ENCODE results near the gene IRAK3.

DNA sequence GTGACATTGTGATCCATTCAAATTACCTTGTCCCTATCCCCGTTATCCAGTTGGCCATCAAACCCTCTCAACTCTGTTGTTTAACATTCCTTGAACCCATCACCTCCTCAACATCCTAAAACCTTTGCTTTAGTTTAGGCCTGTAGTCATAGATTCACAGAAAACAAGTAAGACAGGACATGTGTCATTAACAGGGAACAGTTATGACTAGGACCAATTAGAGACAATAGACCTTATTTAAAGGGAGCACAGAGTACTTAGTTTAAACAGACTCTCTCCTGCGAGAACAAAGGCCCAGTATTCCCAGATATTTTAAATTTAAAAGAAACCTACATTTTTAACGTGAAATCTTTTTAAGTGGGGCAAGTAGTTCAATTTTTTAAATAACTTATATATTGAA lies 93.2 kb downstream of the IRAK3 start:
- TF ChIP-seq, protein P1, sequence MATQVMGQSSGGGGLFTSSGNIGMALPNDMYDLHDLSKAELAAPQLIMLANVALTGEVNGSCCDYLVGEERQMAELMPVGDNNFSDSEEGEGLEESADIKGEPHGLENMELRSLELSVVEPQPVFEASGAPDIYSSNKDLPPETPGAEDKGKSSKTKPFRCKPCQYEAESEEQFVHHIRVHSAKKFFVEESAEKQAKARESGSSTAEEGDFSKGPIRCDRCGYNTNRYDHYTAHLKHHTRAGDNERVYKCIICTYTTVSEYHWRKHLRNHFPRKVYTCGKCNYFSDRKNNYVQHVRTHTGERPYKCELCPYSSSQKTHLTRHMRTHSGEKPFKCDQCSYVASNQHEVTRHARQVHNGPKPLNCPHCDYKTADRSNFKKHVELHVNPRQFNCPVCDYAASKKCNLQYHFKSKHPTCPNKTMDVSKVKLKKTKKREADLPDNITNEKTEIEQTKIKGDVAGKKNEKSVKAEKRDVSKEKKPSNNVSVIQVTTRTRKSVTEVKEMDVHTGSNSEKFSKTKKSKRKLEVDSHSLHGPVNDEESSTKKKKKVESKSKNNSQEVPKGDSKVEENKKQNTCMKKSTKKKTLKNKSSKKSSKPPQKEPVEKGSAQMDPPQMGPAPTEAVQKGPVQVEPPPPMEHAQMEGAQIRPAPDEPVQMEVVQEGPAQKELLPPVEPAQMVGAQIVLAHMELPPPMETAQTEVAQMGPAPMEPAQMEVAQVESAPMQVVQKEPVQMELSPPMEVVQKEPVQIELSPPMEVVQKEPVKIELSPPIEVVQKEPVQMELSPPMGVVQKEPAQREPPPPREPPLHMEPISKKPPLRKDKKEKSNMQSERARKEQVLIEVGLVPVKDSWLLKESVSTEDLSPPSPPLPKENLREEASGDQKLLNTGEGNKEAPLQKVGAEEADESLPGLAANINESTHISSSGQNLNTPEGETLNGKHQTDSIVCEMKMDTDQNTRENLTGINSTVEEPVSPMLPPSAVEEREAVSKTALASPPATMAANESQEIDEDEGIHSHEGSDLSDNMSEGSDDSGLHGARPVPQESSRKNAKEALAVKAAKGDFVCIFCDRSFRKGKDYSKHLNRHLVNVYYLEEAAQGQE (IDR thresholded peaks at IDR 0.05; ENCODE audit: insufficient read depth in 1 of 2, low read depth in 2 of 2, low read length in 2 of 2), result no peak
- TF ChIP-seq POLR2AphosphoS5 (IDR thresholded peaks at IDR 0.05; ENCODE audit: low read depth, low read length) (no peak), TAF1 (IDR thresholded peaks at IDR 0.05; ENCODE audit: borderline replicate concordance, insufficient read depth, low read length) (no peak), SIN3A (IDR thresholded peaks at IDR 0.05; ENCODE audit: borderline replicate concordance, insufficient read depth, low read length) (no peak), FOXP2 (optimal IDR thresholded peaks at IDR 0.05; ENCODE audit: borderline replicate concordance, extremely low read depth, extremely low read length, insufficient read depth) (no peak)
